Esophagus squamous epithelium (tissue), 5 donors: ENCODE data around the gene USP9X. TPM values are rescaled to one million over a fixed set of nuclear protein-coding genes. Genes with fewer than 3 reads are reported as not detected.
A peak's percentile ranks its signal among the peaks of the same experiment; 100 is the strongest.

Experiments used
- DNase-seq: peaks from one replicate; lab custom pipeline; 2025; lab: John Stamatoyannopoulos, UW
- H3K27ac ChIP-seq, 4 donors: fragments of 200-600 bp; sonication (generic); one replicate each; pipeline ENCODE4 v1.5.1; 2016 to 2019; ENCODE audit warnings: mild to moderate bottlenecking in 1 of 4
- H3K27me3 ChIP-seq, 4 donors: fragments of 200-600 bp; sonication (generic); 1 replicate in 3 of 4; 2 replicates in 1 of 4; pipeline versions ENCODE4 v1.5.1 to v1.6.0; 2017 to 2021; ENCODE audit warnings: antibody characterized with exemption in 1 of 4
- H3K36me3 ChIP-seq, 3 donors: fragments of 200-600 bp; sonication (generic); one replicate each; pipeline ENCODE4 v1.5.1; 2016 to 2019
- H3K4me1 ChIP-seq, 3 donors: fragments of 200-600 bp; sonication (generic); one replicate each; pipeline ENCODE4 v1.5.1; 2017 to 2019
- H3K4me3 ChIP-seq, 4 donors: fragments of 200-600 bp; sonication (generic); 1 replicate in 3 of 4; 2 replicates in 1 of 4; pipeline ENCODE4 v1.5.1; 2016 to 2019; ENCODE audit warnings: mild to moderate bottlenecking in 2 of 4, moderate library complexity in 1 of 4
- H3K9me3 ChIP-seq, 3 donors: fragments of 200-600 bp; sonication (generic); one replicate each; pipeline ENCODE4 v1.5.1; 2016 to 2019
- POLR2A ChIP-seq, 4 donors: fragments of 450-650 bp; IDR thresholded peaks; one replicate each; pipeline ENCODE4 v1.6.1; 2017; ENCODE audit warnings: antibody characterized with exemption in 4 of 4, mild to moderate bottlenecking in 4 of 4, moderate library complexity in 3 of 4
- WGBS, 2 donors: methylation state at CpG; one replicate each; pipeline ENCODE4 v1.1.5; 2018; 5-methylcytosine and 5-hydroxymethylcytosine counted together
- intact Hi-C: fragments of 100-400 bp; cut with DNase I; formaldehyde crosslinking; loops from one replicate; pipeline ENCODE4 v1.15.0; 2022
- total RNA-seq, 4 donors: library from RNA; depleted of rRNA; stranded (reverse); fragments of >200 nt; gene quantifications; one replicate each; pipeline ENCODE4 v1.1.0, GENCODE V29; 2016
- TF ChIP-seq, protein P1 (sequence below), 6 experiments: fragments of 450-650 bp in 4 of 6; fragments of 200-600 bp in 2 of 6; sonication (generic) in 2 of 6; IDR thresholded peaks; one replicate each; pipeline ENCODE4 v1.5.1; 2016 to 2019; ENCODE audit warnings: antibody characterized with exemption in 6 of 6, mild to moderate bottlenecking in 4 of 6, moderate library complexity in 4 of 6
- donor health status: DM: yes; HTN: yes; CAD: no.

Gene USP9X, protein sequence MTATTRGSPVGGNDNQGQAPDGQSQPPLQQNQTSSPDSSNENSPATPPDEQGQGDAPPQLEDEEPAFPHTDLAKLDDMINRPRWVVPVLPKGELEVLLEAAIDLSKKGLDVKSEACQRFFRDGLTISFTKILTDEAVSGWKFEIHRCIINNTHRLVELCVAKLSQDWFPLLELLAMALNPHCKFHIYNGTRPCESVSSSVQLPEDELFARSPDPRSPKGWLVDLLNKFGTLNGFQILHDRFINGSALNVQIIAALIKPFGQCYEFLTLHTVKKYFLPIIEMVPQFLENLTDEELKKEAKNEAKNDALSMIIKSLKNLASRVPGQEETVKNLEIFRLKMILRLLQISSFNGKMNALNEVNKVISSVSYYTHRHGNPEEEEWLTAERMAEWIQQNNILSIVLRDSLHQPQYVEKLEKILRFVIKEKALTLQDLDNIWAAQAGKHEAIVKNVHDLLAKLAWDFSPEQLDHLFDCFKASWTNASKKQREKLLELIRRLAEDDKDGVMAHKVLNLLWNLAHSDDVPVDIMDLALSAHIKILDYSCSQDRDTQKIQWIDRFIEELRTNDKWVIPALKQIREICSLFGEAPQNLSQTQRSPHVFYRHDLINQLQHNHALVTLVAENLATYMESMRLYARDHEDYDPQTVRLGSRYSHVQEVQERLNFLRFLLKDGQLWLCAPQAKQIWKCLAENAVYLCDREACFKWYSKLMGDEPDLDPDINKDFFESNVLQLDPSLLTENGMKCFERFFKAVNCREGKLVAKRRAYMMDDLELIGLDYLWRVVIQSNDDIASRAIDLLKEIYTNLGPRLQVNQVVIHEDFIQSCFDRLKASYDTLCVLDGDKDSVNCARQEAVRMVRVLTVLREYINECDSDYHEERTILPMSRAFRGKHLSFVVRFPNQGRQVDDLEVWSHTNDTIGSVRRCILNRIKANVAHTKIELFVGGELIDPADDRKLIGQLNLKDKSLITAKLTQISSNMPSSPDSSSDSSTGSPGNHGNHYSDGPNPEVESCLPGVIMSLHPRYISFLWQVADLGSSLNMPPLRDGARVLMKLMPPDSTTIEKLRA (N-terminal part only)
- 10 to 100 TPM; 36.7 to 76.1 (median 56.4) TPM for total RNA-seq

DNA sequence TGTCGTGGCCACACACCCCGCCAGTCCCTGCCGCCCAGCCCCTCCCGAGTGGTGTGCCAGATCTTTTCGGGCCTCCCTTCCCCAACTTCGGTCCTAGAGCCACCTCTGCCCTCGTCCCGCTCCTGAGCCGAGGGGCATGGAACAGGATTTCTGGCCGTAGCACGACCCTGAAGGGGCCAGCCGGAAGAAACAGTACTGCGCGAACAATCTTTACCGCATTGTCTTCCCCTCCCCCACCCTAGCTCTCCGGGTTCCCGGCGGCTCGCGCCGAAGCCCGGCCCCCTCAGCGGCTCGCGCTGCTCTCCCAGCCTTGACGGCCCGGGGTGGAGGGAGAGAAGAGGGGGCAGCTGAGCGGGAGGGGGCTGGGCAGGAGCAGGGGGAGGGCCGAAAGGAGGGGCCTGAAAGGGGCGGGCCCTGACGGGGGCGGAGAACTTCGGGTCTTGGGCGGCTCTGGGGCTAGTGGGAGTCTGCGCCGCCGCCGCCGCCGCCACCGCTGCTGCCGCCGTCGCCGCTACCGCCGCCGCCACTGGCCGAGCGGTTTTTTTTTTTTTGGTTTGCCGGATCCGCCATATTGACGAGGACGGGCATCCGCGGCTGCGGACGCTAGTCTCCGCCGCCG lies at the start of gene USP9X:
Gene USP9X, plus strand, starts transcription at position 553 of the 619 bp plus-strand sequence. CDS start 38,184 bp downstream, outside the sequence.
- intact Hi-C loops, result no loop called here
- Histone ChIP-seq H3K27me3 (no peaks in the 10 kb centered on the region), H3K36me3 (no peaks in the 10 kb centered on the region), H3K9me3 (no peaks in the 10 kb centered on the region), H3K27ac (peak within 1 kb of the TSS; percentile 98 to 99 (median 98)), H3K4me3 (peak within 1 kb of the TSS; percentile 79 to 98 (median 90)), H3K4me1 (peaks cover 3 to 27% (median 5%) of the 10 kb centered on the region in 3 donors)
- peak; percentile 51 for DNase-seq
- TF ChIP-seq, protein P1, sequence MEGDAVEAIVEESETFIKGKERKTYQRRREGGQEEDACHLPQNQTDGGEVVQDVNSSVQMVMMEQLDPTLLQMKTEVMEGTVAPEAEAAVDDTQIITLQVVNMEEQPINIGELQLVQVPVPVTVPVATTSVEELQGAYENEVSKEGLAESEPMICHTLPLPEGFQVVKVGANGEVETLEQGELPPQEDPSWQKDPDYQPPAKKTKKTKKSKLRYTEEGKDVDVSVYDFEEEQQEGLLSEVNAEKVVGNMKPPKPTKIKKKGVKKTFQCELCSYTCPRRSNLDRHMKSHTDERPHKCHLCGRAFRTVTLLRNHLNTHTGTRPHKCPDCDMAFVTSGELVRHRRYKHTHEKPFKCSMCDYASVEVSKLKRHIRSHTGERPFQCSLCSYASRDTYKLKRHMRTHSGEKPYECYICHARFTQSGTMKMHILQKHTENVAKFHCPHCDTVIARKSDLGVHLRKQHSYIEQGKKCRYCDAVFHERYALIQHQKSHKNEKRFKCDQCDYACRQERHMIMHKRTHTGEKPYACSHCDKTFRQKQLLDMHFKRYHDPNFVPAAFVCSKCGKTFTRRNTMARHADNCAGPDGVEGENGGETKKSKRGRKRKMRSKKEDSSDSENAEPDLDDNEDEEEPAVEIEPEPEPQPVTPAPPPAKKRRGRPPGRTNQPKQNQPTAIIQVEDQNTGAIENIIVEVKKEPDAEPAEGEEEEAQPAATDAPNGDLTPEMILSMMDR (IDR thresholded peaks at IDR 0.05), result no peak
- TF ChIP-seq POLR2A (IDR thresholded peaks at IDR 0.05), result peak in 3 of 4 donors; percentile 6 to 70 (median 19)
- WGBS, 2 donors, result 0% methylated on average over 7 of the region's 61 CpGs; no CpG with 5 or more reads in 1 of the 2 donors

DNA sequence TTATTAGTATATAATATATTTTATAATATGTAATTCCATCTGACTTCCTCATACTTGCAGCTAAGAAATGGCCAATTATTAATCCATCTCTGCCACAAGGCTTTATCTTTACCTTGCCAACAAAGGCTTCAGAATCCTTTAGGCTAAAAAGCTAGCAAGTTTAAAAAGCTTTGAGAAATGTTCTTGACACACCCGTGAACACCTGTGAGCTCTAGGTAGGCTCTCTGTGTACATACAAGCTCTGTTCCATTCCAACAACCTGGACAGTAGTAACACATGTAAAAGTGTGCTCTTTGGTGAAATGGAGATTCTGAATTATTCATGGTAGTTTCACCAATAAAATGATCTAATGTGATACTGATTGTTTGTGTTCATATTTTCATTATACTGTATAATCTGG lies 49.7 kb upstream of the USP9X start:
- TF ChIP-seq, protein P1 (IDR thresholded peaks at IDR 0.05), result no peak
- no peak for TF ChIP-seq POLR2A (IDR thresholded peaks at IDR 0.05)
- no peak for DNase-seq

DNA sequence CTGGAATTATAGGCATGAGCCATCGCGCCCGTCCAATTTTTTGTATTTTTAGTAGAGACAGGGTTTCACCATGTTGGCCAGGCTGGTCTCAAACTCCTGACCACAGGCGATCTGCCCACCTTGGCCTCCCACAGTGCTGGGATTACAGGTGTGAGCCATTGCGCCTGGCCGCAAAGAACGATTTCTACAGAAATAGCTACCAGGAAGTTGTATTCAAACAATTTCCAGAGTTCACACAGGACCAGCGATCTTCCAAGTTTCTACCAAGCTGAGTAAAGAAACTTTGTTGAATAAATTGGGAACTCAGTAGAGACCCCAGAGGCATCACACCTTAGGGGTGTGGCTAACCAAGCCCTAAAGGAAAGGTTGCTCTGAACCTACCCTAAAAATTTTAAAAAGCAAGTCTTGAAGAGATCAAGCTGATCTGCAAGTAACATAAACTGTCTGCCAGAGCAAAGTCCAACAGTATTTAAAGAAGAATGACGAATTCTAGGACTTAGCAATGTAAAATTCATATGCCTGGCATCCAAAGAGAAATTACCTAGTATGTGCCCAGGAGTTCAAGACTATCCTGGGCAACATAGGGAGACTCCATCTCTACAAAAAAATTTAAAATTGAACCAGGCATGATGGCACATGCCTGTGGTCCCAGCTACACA lies 48.4 kb upstream of the USP9X start:
- TF ChIP-seq, protein P1 (IDR thresholded peaks at IDR 0.05), result no peak
- TF ChIP-seq POLR2A (IDR thresholded peaks at IDR 0.05), result no peak
- Histone ChIP-seq H3K4me1 (peaks cover 0 to 6% (median 0%) of the 10 kb centered on the region in 3 donors), H3K27ac (no peak overlapping the region), H3K27me3 (peaks cover 0 to 2% (median 0%) of the 10 kb centered on the region in 4 donors), H3K36me3 (no peaks in the 10 kb centered on the region), H3K4me3 (no peak overlapping the region), H3K9me3 (no peaks in the 10 kb centered on the region)
- intact Hi-C loops, result no loop called here
- WGBS, 2 donors, result 59 to 68% methylated on average over 2 to 4 of the region's 9 CpGs
- no peak for DNase-seq

More for the DNA sequence above, 49.7 kb upstream of the USP9X start:
- Histone ChIP-seq H3K9me3 (no peaks in the 10 kb centered on the region), H3K36me3 (no peaks in the 10 kb centered on the region), H3K27ac (no peak overlapping the region), H3K4me1 (peaks cover 0 to 6% (median 0%) of the 10 kb centered on the region in 3 donors), H3K27me3 (no peaks in the 10 kb centered on the region), H3K4me3 (no peak overlapping the region)
- 58 to 75% methylated on average over 1 of the region's 1 CpG for WGBS, 2 donors
- intact Hi-C loops, result no loop called here

DNA sequence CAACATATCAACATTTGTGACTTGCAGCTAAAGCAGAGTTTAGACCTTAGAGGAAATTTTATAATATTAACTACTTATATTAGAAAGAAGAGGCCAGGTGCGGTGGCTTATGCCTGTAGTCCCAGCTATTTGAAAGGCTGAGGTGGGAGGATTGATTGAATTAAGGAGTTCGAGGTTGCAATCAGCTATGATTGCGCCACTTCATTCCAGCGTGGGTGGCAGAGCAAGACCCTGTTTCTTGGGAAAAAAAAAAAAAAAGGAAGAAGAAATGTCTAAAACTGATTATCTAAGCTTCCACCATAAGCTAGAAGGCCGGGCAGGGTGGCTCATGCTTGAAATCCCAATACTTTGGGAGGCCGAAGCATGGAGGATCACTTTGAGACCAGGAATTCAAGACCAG lies 42.0 kb upstream of the USP9X start:
- Histone ChIP-seq H3K4me3 (no peak overlapping the region), H3K36me3 (no peaks in the 10 kb centered on the region), H3K27me3 (peaks cover 0 to 4% (median 0%) of the 10 kb centered on the region in 4 donors), H3K27ac (no peak overlapping the region), H3K4me1 (peaks cover 0 to 9% (median 0%) of the 10 kb centered on the region in 3 donors), H3K9me3 (no peaks in the 10 kb centered on the region)
- TF ChIP-seq, protein P1 (IDR thresholded peaks at IDR 0.05), result no peak
- no peak for TF ChIP-seq POLR2A (IDR thresholded peaks at IDR 0.05)
- intact Hi-C loops, result no loop called here
- DNase-seq, result no peak
- 83 to 85% methylated on average over 5 to 6 of the region's 6 CpGs for WGBS, 2 donors
